HCT116 (cell line): Measurements from ENCODE around the gene HOXD11. TPM values are rescaled to one million over a fixed set of nuclear protein-coding genes. Genes with fewer than 3 reads are reported as not detected.

ENCODE experiments used
- ATAC-seq: fragments of 200-7000 bp; cut with Tn5 transposase; 2 replicates; pipeline ENCODE4 v1.9.1; 2020; ENCODE audit warnings: mild to moderate bottlenecking, moderate library complexity
- BruUV-seq: library from RNA; stranded (reverse); fragments of 400-500 nt; replicated peaks from 2 replicates; lab custom pipeline; 2021; lab: Mats Ljungman, UMichigan
- CTCF ChIA-PET: fragments of 300-600 bp; sonication (Branson Sonifier 250); formaldehyde crosslinking; loops from one replicate; lab custom pipeline; 2021; ENCODE audit warnings: antibody characterized with exemption; lab: Charles Lee
- POLR2A ChIA-PET: fragments of 300-600, 350-600 bp; sonication (Branson Sonifier 250); formaldehyde crosslinking; loops from one replicate; lab custom pipeline; 2021; ENCODE audit warnings: antibody characterized with exemption; lab: Charles Lee
- RAD21 ChIA-PET, 2 experiments: fragments of 300-600 bp; sonication (Branson Sonifier 250); formaldehyde crosslinking; loops; one replicate each; lab custom pipeline; 2023; ENCODE audit warnings: low total read pairs in 2 of 2; ENCODE audit not compliant: uncharacterized antibody in 2 of 2, unreplicated experiment in 2 of 2, low non-redundant PET in 1 of 2; lab: Charles Lee
- DNase-seq: peaks from one replicate; pipeline ENCODE4 v3.0.0-alpha.2; 2010; ENCODE audit warnings: low read depth, low spot score
- H2AFZ ChIP-seq: fragments of 200-600 bp; shearing (Covaris generic), sonication (generic); 2 replicates; pipeline ENCODE4 v1.6.1; 2017; ENCODE audit warnings: low read depth, mixed run types, mixed read lengths, antibody characterized with exemption, low read length; ENCODE audit not compliant: poor library complexity, severe bottlenecking
- H3K27ac ChIP-seq: 2 replicates; pipeline ENCODE4 v1.5.1; 2012; ENCODE audit warnings: low read depth, low read length
- H3K27me3 ChIP-seq: fragments of 200-600 bp; sonication (generic); 2 replicates; pipeline ENCODE4 v1.6.1; 2016; ENCODE audit warnings: mixed run types, low read length, mixed read lengths; ENCODE audit not compliant: insufficient read depth
- H3K36me3 ChIP-seq, 2 experiments: fragments of 200-500 bp in 1 of 2; fragments of 200-600 bp in 1 of 2; sonication (Bioruptor generic) in 1 of 2; sonication (generic) in 1 of 2; 2 replicates each; pipeline versions ENCODE4 v1.5.1 to v1.6.1; 2014 to 2016; ENCODE audit warnings: low read length in 2 of 2, inconsistent platforms in 1 of 2, mixed read lengths in 1 of 2, mixed run types in 1 of 2; ENCODE audit not compliant: insufficient read depth in 2 of 2, control insufficient read depth in 1 of 2
- H3K4me1 ChIP-seq, 2 experiments: fragments of 200-600 bp in 1 of 2; sonication (generic) in 1 of 2; 2 replicates each; pipeline versions ENCODE4 v1.5.1 to v1.6.1; 2012 to 2017; ENCODE audit warnings: low read length in 2 of 2, inconsistent platforms in 1 of 2, mild to moderate bottlenecking in 1 of 2, mixed read lengths in 1 of 2, mixed run types in 1 of 2, moderate library complexity in 1 of 2; ENCODE audit not compliant: insufficient read depth in 2 of 2, control insufficient read depth in 1 of 2
- H3K4me2 ChIP-seq: fragments of 200-600 bp; sonication (generic); 2 replicates; pipeline ENCODE4 v1.6.1; 2017; ENCODE audit warnings: mixed run types, low read length, mixed read lengths
- H3K4me3 ChIP-seq, 2 experiments: fragments of 200-600 bp in 1 of 2; sonication (generic) in 1 of 2; replicated peaks in 1 of 2; 2 replicates each; pipeline ENCODE4 v1.5.1; 2011 to 2016; ENCODE audit warnings: low read length in 2 of 2, control low read depth in 1 of 2, low read depth in 1 of 2, mild to moderate bottlenecking in 1 of 2, mixed read lengths in 1 of 2, mixed run types in 1 of 2
- H3K79me2 ChIP-seq: fragments of 200-600 bp; sonication (generic); 2 replicates; pipeline ENCODE4 v1.6.1; 2017; ENCODE audit warnings: mild to moderate bottlenecking, mixed run types, low read length, moderate library complexity, mixed read lengths; ENCODE audit not compliant: insufficient read depth
- H3K9ac ChIP-seq: fragments of 200-600 bp; sonication (generic); 2 replicates; pipeline ENCODE4 v1.6.1; 2016; ENCODE audit warnings: low read length, mixed read lengths
- H3K9me2 ChIP-seq: fragments of 200-600 bp; sonication (generic), shearing (Covaris generic); 2 replicates; pipeline ENCODE4 v1.6.1; 2017; ENCODE audit warnings: mixed run types, mild to moderate bottlenecking, moderate library complexity; ENCODE audit not compliant: insufficient read depth
- H3K9me3 ChIP-seq, 2 experiments: fragments of 200-500 bp in 1 of 2; fragments of 200-600 bp in 1 of 2; sonication (Bioruptor generic) in 1 of 2; sonication (generic) in 1 of 2; 2 replicates each; pipeline ENCODE4 v1.6.1; 2014 to 2017; ENCODE audit warnings: low read length in 2 of 2, mixed read lengths in 2 of 2, inconsistent platforms in 1 of 2, low read depth in 1 of 2, mild to moderate bottlenecking in 1 of 2, mixed run types in 1 of 2, moderate library complexity in 1 of 2; ENCODE audit not compliant: control insufficient read depth in 1 of 2, insufficient read depth in 1 of 2
- H4K20me1 ChIP-seq: fragments of 200-600 bp; sonication (generic), shearing (Covaris generic); 2 replicates; pipeline ENCODE4 v1.6.1; 2017; ENCODE audit warnings: mixed run types, mild to moderate bottlenecking, moderate library complexity; ENCODE audit not compliant: insufficient read depth
- CEBPB ChIP-seq: IDR thresholded peaks from 2 replicates; pipeline ENCODE4 v1.6.1; 2012; ENCODE audit warnings: low read depth
- EZH2 ChIP-seq: fragments of 200-600 bp; sonication (generic); IDR thresholded peaks from 2 replicates; pipeline ENCODE4 v1.6.1; 2017; ENCODE audit warnings: antibody characterized with exemption, mixed run types
- FOSL1 ChIP-seq: IDR thresholded peaks from 2 replicates; pipeline ENCODE4 v1.6.1; 2012; ENCODE audit warnings: low read depth
- POLR2AphosphoS5 ChIP-seq: IDR thresholded peaks from 2 replicates; pipeline ENCODE4 v1.6.1; 2011; ENCODE audit warnings: mild to moderate bottlenecking, low read depth, low read length, moderate library complexity
- SIN3A ChIP-seq: IDR thresholded peaks from 2 replicates; pipeline ENCODE4 v1.6.1; 2012; ENCODE audit warnings: low read depth
- YY1 ChIP-seq: IDR thresholded peaks from 2 replicates; pipeline ENCODE4 v1.6.1; 2011; ENCODE audit warnings: low read length, low read depth, moderate library complexity, mild to moderate bottlenecking; ENCODE audit not compliant: insufficient replicate concordance; ENCODE audit errors: extremely low read depth
- intact Hi-C: fragments of 100-400 bp; cut with micrococcal nuclease; formaldehyde crosslinking; loops from 2 replicates; pipeline ENCODE4 v1.10.0; 2022
- total RNA-seq: library from RNA; stranded (reverse); gene quantifications from one replicate; pipeline ENCODE4 v1.2.1, GENCODE V29; 2021; ENCODE audit not compliant: unreplicated experiment
- TF ChIP-seq, protein P1 (sequence below): IDR thresholded peaks from 2 replicates; pipeline ENCODE4 v1.6.1; 2011; ENCODE audit warnings: mild to moderate bottlenecking, low read length, moderate library complexity; ENCODE audit not compliant: insufficient replicate concordance; ENCODE audit errors: extremely low read depth
- TF ChIP-seq, protein P2 (sequence below), 3 experiments: fragments of 200-600 bp in 1 of 3; sonication (generic) in 1 of 3; IDR thresholded peaks in 2 of 3; conservative IDR thresholded peaks in 1 of 3; 2 replicates each; pipeline ENCODE4 v1.5.1; 2012 to 2017; ENCODE audit warnings: low read depth in 2 of 3, low read length in 2 of 3, antibody characterized with exemption in 1 of 3, borderline replicate concordance in 1 of 3, control low read depth in 1 of 3, mild to moderate bottlenecking in 1 of 3, mixed read lengths in 1 of 3, mixed run types in 1 of 3, moderate library complexity in 1 of 3; ENCODE audit not compliant: insufficient read depth in 1 of 3

HOXD11 gene
- total RNA-seq, 1 experiment from 2014 or later = not detected

DNA sequence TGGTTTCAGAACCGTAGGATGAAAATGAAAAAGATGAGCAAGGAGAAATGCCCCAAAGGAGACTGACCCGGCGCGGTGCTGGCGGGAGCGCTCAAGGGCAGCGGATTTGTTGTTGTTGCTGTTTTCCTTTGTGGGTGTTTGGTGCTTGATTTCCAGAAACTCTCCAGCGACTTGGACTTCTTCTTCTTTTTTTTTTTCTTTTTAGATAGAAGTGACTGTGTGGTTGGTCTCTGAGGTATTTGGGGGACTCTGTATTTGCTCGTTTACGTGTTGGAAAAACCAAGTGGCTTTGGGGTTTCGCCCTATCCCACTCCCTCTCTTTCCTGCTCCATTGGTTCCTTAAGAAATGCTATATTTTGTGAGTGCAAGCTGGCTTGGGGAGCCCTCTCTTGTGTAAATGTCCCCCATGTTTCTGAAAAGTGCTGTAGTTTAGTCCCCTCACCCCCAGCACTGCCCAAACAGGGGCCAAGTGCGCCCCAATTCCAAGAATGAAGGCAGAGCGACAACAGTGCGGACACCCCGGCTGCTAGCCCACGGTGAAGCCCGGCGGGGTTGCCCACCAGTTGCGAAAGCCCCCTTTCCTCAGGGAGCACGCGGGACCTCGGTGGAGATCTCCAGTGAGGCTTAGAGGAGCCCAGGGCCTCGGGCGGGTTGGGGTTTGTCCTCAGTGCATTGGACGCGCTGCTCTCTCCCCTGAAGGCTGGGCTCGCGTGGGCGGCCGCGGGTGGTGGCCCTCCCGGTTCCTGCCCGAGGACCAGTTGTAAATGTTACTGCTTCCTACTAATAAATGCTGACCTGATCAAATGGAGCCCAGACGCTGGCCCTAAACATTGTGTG is 17.2 kb downstream of the HOXD11 start (continued):
- TF ChIP-seq FOSL1 (no peak), SIN3A (no peak), EZH2 (no peak)
- TF ChIP-seq, protein P1, sequence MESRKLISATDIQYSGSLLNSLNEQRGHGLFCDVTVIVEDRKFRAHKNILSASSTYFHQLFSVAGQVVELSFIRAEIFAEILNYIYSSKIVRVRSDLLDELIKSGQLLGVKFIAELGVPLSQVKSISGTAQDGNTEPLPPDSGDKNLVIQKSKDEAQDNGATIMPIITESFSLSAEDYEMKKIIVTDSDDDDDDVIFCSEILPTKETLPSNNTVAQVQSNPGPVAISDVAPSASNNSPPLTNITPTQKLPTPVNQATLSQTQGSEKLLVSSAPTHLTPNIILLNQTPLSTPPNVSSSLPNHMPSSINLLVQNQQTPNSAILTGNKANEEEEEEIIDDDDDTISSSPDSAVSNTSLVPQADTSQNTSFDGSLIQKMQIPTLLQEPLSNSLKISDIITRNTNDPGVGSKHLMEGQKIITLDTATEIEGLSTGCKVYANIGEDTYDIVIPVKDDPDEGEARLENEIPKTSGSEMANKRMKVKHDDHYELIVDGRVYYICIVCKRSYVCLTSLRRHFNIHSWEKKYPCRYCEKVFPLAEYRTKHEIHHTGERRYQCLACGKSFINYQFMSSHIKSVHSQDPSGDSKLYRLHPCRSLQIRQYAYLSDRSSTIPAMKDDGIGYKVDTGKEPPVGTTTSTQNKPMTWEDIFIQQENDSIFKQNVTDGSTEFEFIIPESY = no peak

- CTCF ChIA-PET = interaction anchor here (1.0 to 3.9 kb wide), 4 partner anchors 15 to 1024 kb away, joined by 4 to 31 read pairs (median 17); no protein-coding TSS in a partner anchor
- ATAC-seq = no peak
- BruUV-seq = no TSS peak
Measured at GRCh38 chr2:176124947-176125771, 18.1 kb downstream of the HOXD11 start.

More at GRCh38 chr2:176124947-176125771, 18.1 kb downstream of the HOXD11 start:
- Histone ChIP-seq H3K27me3 (no peaks in the 10 kb centered on the region), H4K20me1 (no peaks in the 10 kb centered on the region), H3K4me1 (peaks cover 0 to 8% of the 10 kb centered on the region in 2 experiments; a peak in 2 of 4 replicates), H3K4me3 (no peak overlapping the region), H3K36me3 (no peaks in the 10 kb centered on the region), H3K79me2 (no peaks in the 10 kb centered on the region), H3K9me3 (no peaks in the 10 kb centered on the region), H3K4me2 (no peak overlapping the region), H3K9ac (no peak overlapping the region), H3K27ac (no peak overlapping the region), H3K9me2 (no peaks in the 10 kb centered on the region), H2AFZ (no peak overlapping the region)
- intact Hi-C loops = loop anchor here (5.0 kb wide), 3 partner anchors 707 to 1632 kb away; no protein-coding TSS in a partner anchor
- DNase-seq = no peak
- ChIA-PET POLR2A (no interaction called here), RAD21 (no interaction called here)
- no peak for TF ChIP-seq CEBPB
- TF ChIP-seq, protein P2, sequence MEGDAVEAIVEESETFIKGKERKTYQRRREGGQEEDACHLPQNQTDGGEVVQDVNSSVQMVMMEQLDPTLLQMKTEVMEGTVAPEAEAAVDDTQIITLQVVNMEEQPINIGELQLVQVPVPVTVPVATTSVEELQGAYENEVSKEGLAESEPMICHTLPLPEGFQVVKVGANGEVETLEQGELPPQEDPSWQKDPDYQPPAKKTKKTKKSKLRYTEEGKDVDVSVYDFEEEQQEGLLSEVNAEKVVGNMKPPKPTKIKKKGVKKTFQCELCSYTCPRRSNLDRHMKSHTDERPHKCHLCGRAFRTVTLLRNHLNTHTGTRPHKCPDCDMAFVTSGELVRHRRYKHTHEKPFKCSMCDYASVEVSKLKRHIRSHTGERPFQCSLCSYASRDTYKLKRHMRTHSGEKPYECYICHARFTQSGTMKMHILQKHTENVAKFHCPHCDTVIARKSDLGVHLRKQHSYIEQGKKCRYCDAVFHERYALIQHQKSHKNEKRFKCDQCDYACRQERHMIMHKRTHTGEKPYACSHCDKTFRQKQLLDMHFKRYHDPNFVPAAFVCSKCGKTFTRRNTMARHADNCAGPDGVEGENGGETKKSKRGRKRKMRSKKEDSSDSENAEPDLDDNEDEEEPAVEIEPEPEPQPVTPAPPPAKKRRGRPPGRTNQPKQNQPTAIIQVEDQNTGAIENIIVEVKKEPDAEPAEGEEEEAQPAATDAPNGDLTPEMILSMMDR (IDR thresholded peaks at IDR 0.05 in 2 of 3, conservative IDR thresholded peaks at IDR 0.05 in 1 of 3; ENCODE audit: borderline replicate concordance in 1 of 3, insufficient read depth in 1 of 3, low read depth in 2 of 3, low read length in 2 of 3) = no peak
- no peak for TF ChIP-seq YY1
- TF ChIP-seq POLR2AphosphoS5 = no peak
